NCI-H2081 (cell line): ENCODE measurements around the gene GSG1L.

Experiments
- DNase-seq, 2 experiments: peaks; one replicate each; lab custom pipeline; 2025; lab: John Stamatoyannopoulos, UW

GSG1L gene

DNA sequence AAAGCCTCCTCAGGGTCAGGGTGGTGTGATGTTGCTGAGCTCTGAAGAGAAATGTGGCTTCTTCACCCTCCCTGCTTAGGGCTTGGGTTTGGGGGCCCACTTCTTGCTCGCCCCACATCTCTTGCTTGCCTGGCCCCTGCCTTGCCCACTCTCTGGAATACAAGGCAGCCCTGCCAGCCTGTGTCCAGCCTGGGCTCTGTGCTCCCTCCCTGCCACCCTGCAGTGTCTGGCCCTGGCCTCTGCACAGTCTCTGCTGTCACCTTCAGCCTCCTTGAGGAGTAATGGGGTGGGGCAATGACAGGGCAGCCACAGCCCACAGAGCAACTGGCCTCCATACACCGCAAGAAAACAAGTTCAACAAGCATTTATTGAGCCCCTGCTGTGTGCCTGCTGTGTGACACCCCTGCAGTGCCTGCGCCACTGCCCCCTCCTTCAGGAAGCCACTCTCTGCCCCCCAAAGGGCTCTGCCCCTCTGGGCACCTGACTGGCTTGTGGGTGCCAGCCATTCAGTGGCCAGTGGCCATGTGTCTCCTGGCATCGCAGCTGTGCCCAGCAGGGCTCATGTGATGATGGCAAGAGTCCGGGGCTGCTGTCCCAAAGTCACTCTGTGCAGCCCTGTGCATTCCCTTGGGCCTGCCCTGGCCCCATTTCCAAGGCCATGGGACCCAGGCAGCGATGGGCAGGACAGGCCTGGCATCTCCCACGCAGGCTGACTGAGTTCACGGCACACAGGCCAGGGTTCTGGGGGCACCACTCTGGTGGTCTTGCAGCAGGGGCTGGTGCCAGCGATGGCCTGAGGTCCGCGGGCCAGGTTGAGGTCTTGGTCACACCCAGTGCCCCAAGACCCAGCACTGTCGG lies 272.7 kb downstream of the GSG1L start:
- no peak for DNase-seq

DNA sequence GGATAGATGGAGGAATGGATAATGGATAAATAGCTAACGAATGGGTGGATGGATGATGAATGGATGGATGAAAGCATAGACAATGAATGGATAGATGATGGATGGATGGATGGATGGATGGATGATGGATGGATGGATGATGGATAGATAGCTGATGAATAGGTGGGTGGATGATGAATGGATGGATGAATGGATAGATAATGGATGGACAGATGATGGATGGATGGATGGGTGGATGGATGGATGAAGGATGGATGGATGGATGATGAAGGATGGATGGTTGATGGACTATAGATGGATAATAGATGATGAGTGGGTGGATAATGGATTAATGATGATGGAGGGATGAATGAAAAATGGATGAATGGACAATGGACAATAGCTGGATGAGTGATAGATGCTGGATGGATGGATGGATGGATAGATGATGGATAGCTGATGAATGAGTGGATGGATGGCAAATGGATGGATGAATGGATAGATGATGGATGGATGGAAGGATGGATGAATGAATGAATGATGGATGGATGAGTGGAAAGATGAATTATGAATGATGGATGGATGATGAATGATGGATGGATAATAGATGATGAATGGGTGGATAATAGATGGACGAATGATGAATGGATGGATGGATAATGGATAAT lies 273.8 kb downstream of the GSG1L start:
- DNase-seq, result no peak

DNA sequence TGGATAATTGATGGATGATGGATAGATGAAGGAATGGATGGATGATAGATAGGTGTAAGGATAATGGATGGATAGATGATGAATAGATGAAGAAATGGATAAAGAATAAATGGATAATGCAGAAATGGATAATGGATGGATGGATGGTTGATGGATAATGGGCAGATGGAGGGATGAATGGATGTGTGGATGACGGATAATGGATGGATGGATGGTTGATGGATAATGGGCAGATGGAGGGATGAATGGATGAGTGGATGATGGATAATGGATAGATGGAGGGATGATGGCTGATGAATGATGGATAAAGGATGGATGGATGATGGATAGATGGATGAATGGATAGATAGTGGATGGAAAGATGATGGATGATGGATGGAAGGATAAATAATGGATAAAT lies 274.4 kb downstream of the GSG1L start:
- no peak for DNase-seq

DNA sequence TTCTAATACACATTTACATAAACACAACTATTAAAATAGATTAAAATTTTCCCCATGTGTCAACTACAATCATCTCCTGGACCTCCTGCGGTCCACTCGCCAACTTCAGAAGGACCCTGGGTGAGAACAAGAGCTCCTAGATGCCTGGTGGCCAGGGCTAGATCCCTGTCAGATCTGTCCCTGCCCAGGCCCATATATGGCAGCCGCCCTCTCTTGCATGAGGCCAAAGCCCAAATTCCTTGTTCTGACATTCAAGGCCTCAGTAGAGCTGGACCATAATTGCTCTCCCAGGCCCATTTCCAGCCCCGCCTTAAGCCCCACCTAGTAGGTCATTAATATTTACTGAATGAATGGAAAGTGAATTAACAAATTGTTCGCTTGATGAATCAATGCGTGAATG lies 275.8 kb downstream of the GSG1L start:
- DNase-seq, result no peak

DNA sequence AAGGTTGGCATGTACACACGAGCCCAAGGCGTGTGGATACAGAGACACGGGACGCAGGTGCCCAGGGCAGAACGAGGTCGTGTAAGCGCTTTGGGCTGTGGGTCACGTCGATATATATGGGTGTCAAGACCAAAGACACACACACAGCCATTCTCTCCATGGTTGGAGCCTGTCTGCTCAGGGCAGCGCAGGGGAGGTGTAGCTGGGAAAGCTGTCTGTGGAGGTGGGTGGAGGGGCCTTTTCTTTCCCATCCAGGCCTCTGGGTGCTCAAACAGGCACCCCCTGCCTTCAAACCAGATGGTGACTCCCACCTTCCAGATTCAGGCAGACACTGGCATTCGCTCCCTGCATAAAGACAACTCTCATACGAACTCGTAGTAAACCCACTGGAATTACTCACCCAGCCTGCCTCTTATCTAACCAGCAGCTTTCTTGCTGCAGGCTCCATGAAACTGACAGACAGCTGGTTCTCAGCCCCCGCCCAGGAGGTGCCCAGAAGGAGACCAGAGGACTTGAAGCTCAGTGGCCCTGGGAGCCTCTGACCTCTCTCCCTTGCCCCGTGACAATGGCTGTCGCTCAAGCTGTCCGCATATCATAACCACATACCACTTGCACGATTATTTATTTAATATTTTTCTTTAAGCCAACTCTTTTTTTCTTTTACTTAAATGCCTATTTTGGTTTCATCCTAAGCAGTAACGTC lies 276.4 kb downstream of the GSG1L start:
- DNase-seq, result no peak

DNA sequence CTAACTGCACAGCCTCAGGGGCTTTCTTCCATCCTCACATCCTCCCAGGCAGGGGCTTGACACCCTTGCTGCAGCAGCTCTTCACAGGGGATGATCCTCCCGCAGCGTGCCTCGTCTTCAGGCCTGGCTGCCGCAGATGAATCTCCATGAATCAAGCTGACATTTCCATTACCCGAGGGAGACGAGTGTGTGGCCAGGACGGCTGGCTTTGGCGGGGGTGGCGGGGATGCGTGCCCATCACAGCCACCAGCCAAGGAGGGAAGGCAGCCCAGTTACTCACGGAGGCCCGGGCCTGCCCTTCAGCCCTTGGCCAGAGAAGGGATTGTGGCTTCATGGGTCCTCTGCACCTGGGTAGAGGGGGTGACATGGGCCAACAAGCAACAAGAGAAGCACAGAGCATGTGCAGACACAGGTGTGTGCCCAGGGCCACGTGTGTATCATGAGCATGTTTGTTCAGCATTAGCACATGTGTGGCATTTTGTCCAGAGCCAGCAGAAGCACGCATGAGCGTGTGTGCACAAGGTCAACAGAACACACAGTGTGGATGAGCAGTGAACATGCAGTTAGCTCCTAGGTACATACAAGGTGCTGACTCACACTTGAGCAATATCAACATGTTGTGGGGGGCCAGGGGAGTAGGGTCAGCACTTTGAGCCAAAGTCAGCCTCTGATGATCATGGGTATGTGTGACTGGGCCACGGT lies 277.1 kb downstream of the GSG1L start:
- no peak for DNase-seq

DNA sequence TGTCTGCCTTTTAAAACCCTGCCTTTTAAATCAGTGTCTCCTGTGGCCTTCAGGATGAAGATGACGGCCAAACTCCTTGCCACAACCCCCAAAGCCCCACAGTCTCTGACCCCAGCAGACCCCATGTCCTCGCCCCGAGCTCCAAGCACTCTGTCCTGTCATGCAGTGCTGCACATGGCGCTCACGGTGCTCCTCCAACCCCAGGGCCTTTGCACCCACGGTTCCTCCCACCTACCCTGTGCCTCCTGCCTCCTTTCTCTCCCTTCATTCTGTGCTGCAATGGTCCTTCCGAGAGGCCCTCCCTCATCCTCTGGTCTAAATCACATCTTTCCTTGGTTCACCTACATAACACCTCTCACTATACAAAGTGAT lies 278.2 kb downstream of the GSG1L start:
- no peak for DNase-seq

DNA sequence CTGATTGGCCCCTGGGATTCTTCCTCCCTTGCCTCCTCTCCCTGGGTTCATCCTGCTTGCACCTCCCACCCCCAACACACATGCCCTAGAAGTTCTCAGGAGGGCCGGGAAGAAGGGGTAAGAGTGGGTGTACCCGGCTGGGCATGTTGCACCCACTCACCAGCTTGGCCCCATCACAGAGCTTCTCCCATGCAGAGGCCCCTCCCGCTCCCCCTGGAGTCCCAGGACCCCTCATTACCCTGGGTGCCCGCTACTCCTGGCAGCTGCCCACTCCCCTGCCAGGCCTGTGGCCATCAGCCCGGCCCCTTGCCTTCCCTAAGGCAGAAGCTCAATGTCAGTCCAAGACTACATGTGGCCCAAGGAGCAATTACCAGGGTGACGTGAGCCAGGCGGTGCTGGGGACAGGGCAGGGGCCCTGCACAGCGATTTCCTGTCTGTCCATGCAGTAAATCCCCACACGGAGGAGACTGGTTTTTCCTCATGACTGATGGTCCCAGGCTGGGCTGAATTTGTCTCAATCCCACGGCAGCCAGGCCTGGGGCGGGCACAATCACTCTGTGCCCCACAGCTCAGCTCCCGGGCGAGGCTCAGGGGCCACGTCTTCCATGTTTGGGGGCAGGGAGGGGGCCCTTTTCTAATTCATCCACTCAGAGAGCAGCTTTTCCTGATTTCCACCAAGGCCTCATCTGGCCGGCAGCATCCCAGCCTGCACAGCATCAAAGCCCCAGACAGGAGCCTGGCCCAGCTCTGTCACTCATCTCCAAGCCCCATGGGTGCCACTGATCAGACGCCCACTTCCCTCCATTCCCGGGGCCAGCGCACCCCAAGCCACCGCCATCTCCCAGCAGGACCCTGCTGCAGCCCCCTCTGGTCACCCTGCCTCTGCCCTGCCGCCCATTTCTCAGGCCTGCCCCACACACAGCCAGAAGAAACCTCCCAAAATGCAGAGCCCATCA lies 278.9 kb downstream of the GSG1L start:
- no peak for DNase-seq

DNA sequence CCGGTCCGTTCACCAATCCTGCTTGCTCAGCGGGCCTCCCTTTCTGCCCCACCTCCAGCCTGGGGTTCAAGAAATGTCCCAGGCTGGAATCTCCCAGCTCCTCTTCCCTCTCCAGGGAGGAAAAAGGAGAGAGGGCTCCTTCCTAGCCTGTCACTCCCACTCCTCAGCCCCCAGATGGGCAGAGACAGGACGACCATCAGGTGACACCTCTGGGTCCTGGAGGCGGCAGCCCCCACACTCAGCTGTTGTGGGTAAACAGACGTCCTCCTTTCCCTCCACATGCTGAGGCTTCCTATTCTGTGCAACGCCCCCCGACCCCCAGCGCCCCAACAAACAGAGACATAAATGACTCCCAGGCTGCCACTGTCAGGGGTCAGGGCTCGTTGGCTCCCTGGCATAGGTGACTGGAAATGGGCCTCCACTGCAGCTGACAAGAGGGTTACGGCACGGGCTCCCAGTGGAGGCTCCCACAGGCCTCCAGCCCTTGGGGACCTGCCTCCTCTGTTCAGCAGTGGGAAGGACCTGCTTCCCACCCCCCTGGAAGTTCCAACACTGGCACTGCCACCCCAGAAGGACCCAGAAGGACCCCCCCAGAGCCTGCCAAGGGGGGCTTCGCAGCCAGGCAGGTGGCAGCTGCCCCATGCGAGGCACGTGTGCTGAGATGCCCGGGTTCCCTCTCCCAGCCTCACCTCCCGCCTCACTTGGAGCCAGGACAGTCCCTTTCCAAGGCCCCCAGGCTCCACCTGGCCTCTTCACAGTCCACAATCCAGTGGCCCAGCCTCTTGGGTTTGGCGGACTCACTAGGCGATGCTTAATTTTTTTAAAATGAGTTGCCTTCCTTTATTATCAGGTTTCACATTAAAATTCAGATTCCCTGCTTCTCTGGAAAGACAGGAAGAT lies 281.3 kb downstream of the GSG1L start:
- no peak for DNase-seq

DNA sequence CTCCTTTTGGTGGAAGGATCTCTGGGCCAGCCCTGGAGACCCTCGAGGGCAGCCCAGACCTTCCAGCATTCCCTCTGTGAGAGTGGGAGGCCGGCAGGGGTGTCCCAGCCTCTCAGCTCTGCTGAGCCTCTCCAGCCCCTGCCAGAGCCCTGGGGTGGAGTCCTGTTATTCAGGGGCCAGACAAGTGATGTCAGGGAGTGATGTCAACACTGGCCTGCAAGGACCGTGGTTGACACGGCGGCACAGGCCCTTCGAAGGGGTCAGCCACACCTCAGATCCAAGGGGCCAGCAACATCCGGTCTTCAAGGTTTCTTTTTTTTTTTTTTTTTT lies 282.4 kb downstream of the GSG1L start:
- no peak for DNase-seq

DNA sequence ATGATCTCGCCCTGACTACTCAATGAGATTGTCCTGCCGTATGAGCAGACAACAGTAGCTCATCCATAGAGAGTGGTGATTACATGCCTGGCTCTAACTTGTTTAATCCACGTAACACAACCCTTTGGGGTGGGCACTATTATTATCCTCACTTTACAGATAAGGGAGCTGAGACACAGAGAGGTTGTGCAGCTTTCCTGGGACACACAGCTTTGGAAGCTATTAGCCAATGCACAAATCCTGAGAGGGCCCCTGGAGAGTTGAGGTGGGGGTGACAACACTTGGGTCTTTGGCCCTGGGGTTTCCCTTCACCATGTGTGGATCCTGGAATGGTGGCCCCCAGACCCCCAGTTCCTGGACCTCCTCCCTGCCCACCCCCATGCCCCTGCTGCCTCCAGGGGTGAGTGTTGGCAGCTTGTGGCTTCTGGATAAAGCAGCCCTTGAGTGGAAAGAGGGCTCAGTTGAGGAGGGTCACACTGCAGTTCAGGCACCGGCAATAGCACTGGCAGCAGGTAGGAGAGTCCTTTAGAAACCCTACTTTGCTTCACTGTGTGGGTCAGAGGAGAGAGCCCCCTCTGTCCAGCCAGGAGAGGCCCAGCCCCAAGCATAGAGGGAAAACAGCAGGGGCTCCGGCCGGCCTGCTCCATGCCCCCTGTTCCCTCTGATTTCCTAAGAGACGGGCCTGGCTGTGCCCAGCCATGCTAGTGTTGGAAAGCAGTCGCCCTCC lies 282.9 kb downstream of the GSG1L start:
- DNase-seq, result no peak

DNA sequence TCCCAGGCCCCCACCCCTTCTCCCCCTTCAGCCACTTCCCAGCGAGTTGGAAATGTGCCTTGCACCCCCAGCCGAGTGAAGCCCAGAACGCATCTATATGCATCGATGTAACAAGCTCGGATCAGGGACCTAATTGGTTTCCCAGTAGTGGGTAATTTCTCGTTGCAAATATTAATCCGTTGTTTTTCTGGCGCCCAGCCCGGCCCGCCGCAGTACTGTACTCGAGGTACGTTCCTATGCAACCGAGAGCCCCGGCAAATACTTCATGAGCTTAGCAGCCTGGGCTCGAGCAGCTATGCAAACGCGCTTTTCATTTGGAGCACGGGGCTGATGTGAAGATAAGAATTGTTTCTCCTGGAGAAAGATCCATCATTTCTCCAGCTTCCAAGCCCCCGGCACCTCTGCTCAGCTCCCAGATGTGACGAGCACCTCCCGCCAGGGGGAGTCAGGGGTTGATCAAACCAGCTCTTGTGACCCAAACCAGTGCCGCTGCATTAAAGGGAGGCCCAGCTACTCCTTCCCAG lies 283.8 kb downstream of the GSG1L start:
- peak in 1 of 2 experiments; percentile 3 for DNase-seq

DNA sequence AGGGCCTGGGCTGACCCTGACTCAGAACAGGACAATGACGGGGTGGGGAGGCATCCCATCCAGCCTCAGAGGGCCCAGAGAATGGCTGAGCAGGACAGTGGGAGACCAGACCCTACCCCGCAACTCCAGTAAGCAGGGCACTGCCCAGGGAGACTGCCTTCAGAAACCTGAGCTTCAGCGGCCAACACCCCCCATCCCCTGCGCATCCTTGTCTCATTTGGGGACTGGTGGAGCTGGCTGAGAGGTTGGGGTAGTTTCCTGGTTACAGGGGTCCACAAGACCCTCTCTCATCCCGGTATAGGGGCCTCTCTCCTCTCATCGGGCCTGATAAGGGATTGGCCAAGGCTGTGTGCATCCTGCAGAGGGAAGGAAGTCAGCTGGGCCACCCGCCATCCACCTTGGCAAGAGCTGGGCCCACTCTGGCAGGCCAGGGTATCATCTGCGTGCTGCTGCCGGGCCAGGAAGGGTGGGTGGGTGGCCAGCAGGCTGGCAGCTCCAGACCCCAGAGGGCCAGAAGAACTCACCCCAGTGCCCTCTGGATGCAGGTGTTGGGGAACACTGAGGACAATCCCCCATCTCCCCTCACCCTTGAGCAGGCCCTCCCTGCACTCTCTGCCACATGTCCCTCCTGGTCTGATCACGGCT lies 284.5 kb downstream of the GSG1L start:
- DNase-seq, result no peak

DNA sequence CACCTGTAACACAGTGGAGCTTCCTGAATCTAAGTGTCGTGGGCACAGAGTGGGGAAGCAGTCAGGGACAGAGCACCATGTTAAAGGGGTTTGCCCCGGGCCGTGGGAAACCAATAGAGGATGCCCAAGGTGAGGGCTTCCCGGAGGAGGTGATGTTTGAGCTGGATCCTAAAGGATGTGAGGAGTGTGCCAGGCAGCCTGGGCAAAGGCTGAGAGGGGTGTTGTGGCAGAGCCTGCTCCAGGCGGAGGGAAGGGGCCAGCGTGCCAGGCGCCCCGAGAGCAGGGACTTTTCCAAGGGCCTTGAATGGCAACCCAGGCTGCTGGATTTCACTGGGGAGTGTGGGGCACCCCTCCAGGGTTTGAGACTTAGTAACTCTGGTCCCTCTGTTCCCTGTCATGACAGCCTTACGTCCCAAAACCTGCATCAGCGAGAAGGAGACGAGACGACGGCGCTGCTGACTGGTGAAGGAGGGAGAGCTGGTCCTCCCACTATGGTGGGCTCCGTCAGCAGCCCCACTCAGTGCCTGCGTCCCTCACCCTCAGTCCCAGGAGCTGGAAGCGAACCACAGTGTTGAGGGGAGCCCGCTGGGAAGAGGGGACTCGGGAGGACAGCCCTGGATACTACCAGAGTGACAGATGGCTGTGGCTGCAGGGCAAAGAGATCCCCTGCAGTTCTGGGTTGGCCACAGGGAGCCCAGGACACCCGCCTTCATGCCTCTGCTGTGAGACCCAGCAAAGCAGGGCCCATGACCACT lies 285.2 kb downstream of the GSG1L start:
- DNase-seq, result no peak

DNA sequence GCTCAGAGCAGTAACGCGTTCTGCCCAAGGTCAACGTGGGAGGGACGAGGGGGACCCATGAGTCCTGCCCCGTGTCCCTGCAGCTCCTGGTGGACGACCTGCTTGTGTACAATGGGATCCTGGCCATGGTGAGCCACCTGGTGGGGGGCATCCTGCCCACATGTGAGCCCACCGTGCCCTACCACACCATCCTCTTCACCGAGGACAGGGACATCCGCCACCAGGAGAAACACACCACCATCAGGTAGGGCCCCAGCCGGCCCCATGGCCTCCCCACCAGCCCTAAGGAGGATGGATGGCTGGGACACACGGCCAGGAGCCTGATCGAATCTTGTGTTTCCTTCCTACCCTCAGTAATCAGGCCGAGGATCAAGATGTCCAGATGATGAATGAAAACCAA lies 286.0 kb downstream of the GSG1L start:
- no peak for DNase-seq

DNA sequence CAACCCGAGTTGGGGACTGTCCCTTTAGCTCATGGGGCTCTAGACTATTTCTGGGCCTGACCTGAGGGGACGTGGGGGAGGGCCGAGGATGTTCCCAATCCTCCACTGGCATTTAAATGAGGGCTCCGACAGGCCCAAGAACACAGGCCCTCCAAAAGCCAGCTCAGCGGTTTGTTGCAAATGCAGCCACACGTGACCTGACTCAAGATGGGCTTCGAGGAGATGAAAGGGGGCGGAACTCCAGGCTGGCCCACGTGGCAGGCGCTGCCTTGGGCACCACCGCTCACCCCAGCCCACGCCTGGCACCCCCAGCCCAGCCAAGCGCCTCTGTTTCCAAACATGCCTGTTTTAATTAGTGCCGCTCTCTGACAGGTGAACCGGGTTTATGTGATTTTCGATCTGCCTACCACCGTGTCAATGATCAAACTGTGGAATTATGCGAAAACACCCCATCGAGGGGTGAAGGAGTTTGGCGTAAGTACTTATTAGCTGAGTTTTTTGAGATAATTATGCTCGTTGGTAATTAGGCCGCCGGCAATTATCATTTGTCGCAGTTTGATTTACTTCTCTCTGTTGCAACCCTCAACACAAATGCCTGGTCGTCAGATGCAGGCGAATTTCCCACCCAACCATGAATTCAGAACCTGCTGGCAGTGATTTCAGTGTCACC lies 286.8 kb downstream of the GSG1L start:
- DNase-seq, result no peak

DNA sequence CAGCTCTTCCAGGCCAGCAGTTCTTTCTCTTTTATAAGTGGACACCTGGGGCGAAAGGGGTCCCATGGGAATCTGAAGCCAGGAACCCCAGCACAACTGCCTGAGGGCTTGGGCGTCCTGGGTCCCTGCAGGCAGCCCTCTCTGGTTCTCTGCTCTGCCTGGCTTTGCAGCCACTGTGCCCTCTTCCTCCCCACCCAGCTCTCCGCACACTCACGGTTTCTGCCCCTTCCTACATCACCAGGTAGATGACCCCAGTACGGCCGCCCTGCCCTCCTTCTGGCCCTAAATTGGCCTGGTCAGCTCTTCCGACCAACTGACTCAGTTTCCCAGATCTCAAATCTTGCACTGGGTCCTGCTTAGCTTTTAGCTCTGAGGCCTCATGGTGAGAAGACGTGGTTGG lies 288.3 kb downstream of the GSG1L start:
- no peak for DNase-seq

DNA sequence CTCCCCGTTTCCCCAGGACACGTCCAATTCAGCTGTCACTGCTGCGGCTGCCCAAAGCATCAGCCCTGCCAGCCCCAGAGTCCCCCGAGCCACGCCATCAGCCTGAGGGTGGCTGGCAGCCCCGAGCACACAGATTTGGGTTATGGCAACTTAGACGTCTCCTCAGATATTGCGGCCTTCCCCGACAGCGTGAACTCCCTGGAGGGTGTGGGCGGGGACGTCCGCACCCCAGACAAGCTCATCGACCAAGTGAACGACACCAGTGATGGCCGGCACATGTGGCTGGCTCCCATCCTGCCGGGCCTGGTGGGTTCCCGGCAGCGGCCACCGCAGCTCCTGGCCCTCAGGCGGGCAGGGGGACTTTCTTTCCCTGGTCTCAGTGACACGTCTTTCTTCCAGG lies 288.7 kb downstream of the GSG1L start:
- no peak for DNase-seq
